Endothelial cell of umbilical vein (primary cell): Measurements from ENCODE around the gene KBTBD8. TPM values are rescaled to one million over a fixed set of nuclear protein-coding genes. Genes with fewer than 3 reads are reported as not detected.

ENCODE experiments used
- BruUV-seq: library from RNA; stranded (reverse); fragments of 400-500 nt; replicated peaks from 2 replicates; lab custom pipeline; 2021; lab: Mats Ljungman, UMichigan
- CTCF ChIA-PET: fragments of 300-600, 350-600 bp; sonication (Branson Sonifier 250); formaldehyde crosslinking; loops from one replicate; lab custom pipeline; 2021; ENCODE audit warnings: antibody characterized with exemption, inconsistent platforms; lab: Charles Lee
- POLR2A ChIA-PET: fragments of 300-600, 350-600 bp; sonication (Branson Sonifier 250); formaldehyde crosslinking; loops from one replicate; lab custom pipeline; 2021; ENCODE audit warnings: antibody characterized with exemption, inconsistent platforms; lab: Charles Lee
- DNase-seq: peaks from one replicate; pipeline ENCODE4 v3.0.0-alpha.2; 2011; ENCODE audit warnings: low read depth, low spot score
- FAIRE-seq: peaks from 2 replicates; lab custom pipeline; 2011; peaks lifted over from hg19 to GRCh38; lab: Jason Lieb, UNC
- H2AFZ ChIP-seq: 2 replicates; pipeline ENCODE4 v1.6.0; 2012; ENCODE audit warnings: low read depth, low read length, control low read depth, inconsistent platforms
- H3K27ac ChIP-seq: 2 replicates; pipeline ENCODE4 v1.5.1; 2011; ENCODE audit warnings: low read depth, mild to moderate bottlenecking, control low read depth, low read length, moderate library complexity; ENCODE audit not compliant: insufficient read depth
- H3K27me3 ChIP-seq, 2 experiments: 2 replicates each; pipeline versions ENCODE4 v1.6.0 to v1.6.1; 2011; ENCODE audit warnings: low read length in 2 of 2, mixed read lengths in 1 of 2; ENCODE audit not compliant: control insufficient read depth in 2 of 2, insufficient read depth in 2 of 2
- H3K36me3 ChIP-seq, 2 experiments: 2 replicates in 1 of 2; 3 replicates in 1 of 2; pipeline ENCODE4 v1.5.1; 2011; ENCODE audit warnings: low read length in 2 of 2, mild to moderate bottlenecking in 1 of 2, moderate library complexity in 1 of 2; ENCODE audit not compliant: control insufficient read depth in 2 of 2, insufficient read depth in 2 of 2; ENCODE audit errors: extremely low read depth in 1 of 2
- H3K4me1 ChIP-seq: 3 replicates; pipeline ENCODE4 v1.5.1; 2011; ENCODE audit warnings: mild to moderate bottlenecking, low read length; ENCODE audit not compliant: control insufficient read depth, insufficient read depth; ENCODE audit errors: extremely low read depth
- H3K4me2 ChIP-seq: 2 replicates; pipeline ENCODE4 v1.6.1; 2011; ENCODE audit warnings: low read length, control low read depth, mixed read lengths; ENCODE audit not compliant: insufficient read depth
- H3K4me3 ChIP-seq, 3 experiments: fragments of 200-600 bp in 1 of 3; sonication (generic), shearing (Covaris generic) in 1 of 3; replicated peaks in 1 of 3; 2 replicates each; pipeline ENCODE4 v1.5.1; 2011 to 2016; ENCODE audit warnings: control low read depth in 3 of 3, low read length in 3 of 3, mild to moderate bottlenecking in 2 of 3, inconsistent platforms in 1 of 3, low read depth in 1 of 3, moderate library complexity in 1 of 3; ENCODE audit not compliant: insufficient read depth in 1 of 3
- H3K79me2 ChIP-seq: 2 replicates; pipeline ENCODE4 v1.6.0; 2012; ENCODE audit warnings: low read length, inconsistent platforms; ENCODE audit not compliant: control insufficient read depth, insufficient read depth
- H3K9ac ChIP-seq: replicated peaks from 2 replicates; pipeline ENCODE3; 2011; ENCODE audit warnings: low read length, control low read depth; ENCODE audit not compliant: insufficient read depth; ENCODE audit errors: extremely low read depth
- H3K9me1 ChIP-seq: replicated peaks from 3 replicates; pipeline ENCODE4 v1.6.0; 2011; ENCODE audit warnings: mild to moderate bottlenecking, low read length; ENCODE audit not compliant: control insufficient read depth, insufficient read depth; ENCODE audit errors: extremely low read depth
- H3K9me3 ChIP-seq: replicated peaks from 2 replicates; pipeline ENCODE4 v1.5.1; 2012; ENCODE audit warnings: low read length, inconsistent platforms; ENCODE audit not compliant: control insufficient read depth, insufficient read depth
- H4K20me1 ChIP-seq: replicated peaks from 2 replicates; pipeline ENCODE3; 2011; ENCODE audit warnings: mild to moderate bottlenecking, low read length; ENCODE audit not compliant: control insufficient read depth, insufficient read depth; ENCODE audit errors: extremely low read depth
- EZH2 ChIP-seq: IDR thresholded peaks from 2 replicates; pipeline ENCODE4 v1.6.1; 2012; ENCODE audit warnings: borderline replicate concordance, low read depth, mild to moderate bottlenecking, moderate library complexity, low read length, inconsistent platforms; ENCODE audit not compliant: severe bottlenecking
- FOS ChIP-seq: IDR thresholded peaks from 2 replicates; pipeline ENCODE4 v1.6.1; 2011; ENCODE audit warnings: mild to moderate bottlenecking, low read length, moderate library complexity, borderline replicate concordance; ENCODE audit not compliant: insufficient read depth
- GATA2 ChIP-seq: IDR thresholded peaks from 2 replicates; pipeline ENCODE4 v1.7.0; 2011; ENCODE audit warnings: low read depth, mild to moderate bottlenecking, moderate library complexity, mixed read lengths, low read length; ENCODE audit not compliant: insufficient read length, insufficient read depth
- JUN ChIP-seq: IDR thresholded peaks from 2 replicates; pipeline ENCODE4 v1.6.1; 2011; ENCODE audit warnings: borderline replicate concordance, low read depth; ENCODE audit not compliant: insufficient read length, insufficient read depth
- MAX ChIP-seq: IDR thresholded peaks from 2 replicates; pipeline ENCODE4 v1.6.1; 2011; ENCODE audit not compliant: insufficient read depth, insufficient read length
- MYC ChIP-seq: IDR thresholded peaks from one replicate; pipeline ENCODE4 v1.6.1; 2011; ENCODE audit warnings: mild to moderate bottlenecking, low read depth, low read length
- POLR2A ChIP-seq: IDR thresholded peaks from 2 replicates; pipeline ENCODE4 v1.6.1; 2012; ENCODE audit warnings: low read depth, mild to moderate bottlenecking, control low read depth, low read length
- POLR2AphosphoS5 ChIP-seq: IDR thresholded peaks from 2 replicates; pipeline ENCODE4 v1.6.1; 2012; ENCODE audit warnings: low read depth, mild to moderate bottlenecking, control low read depth, low read length, moderate library complexity; ENCODE audit not compliant: insufficient read depth
- dilution Hi-C: fragments of 300-500 bp; cut with MboI; formaldehyde crosslinking; loops from one replicate; pipeline ENCODE4 v1.15.0; 2019; ENCODE audit warnings: low sequenced_read_pairs; ENCODE audit not compliant: extremely low pct_ligation_motif_present
- intact Hi-C: fragments of 100-400 bp; cut with micrococcal nuclease; formaldehyde crosslinking; loops from one replicate; pipeline ENCODE4 v1.10.0; 2022
- polyA plus RNA-seq, 4 experiments: library from polyadenylated mRNA; depleted of rRNA in 3 of 4; stranded (reverse) in 3 of 4; unstranded in 1 of 4; fragments of >200 nt; gene quantifications; 2 replicates each; pipeline versions ENCODE4 v1.2.1 to v1.2.3, GENCODE V29; 2011 to 2012; ENCODE audit warnings: missing spikeins in 1 of 4
- total RNA-seq: library from RNA; stranded (reverse); gene quantifications from 2 replicates; pipeline ENCODE4 v1.2.3, GENCODE V29; 2021
- TF ChIP-seq, protein P1 (sequence below), 2 donors: IDR thresholded peaks; 1 replicate in 1 of 2; 2 replicates in 1 of 2; pipeline ENCODE4 v1.5.1; 2011; ENCODE audit warnings: low read length in 2 of 2, mild to moderate bottlenecking in 2 of 2, moderate library complexity in 2 of 2, control low read depth in 1 of 2, inconsistent platforms in 1 of 2, low read depth in 1 of 2; ENCODE audit not compliant: insufficient read depth in 1 of 2; ENCODE audit errors: extremely low read depth in 1 of 2

KBTBD8 gene
- total and polyA plus RNA-seq, 2 donors (not counting 3 experiments of a cell fraction or from before 2014, with no cell fraction given): 0.26 to 1.1 TPM

DNA sequence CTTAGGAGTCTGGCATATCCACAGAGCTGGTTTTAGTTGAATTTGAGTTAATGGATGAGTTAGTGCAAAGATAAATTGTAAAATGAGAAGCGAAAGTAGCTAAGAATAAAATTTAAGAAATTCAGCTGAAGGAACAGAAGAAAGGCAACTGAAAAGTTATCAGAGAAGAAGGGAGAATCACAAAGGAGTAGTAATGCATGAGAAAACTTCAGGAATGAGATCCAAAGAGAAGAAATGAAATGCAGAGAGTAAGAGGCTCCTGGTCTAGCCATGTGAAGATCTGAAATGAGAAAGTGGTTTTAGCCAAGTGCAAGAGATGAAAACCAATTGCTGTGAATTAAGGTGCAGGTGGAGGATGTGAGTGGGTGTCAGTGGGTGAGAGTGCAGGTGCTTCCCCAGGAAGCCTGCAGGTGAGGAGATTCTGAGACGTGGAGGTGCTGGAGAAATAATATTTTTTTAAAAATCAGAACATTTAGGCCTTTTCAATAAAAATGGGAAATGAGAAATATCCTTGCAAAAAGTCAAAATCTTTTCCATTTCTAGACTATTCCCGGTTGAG is 18.5 kb downstream of the KBTBD8 start:
- dilution Hi-C loops: no loop called here
- Histone ChIP-seq H3K4me3 (no peak overlapping the region), H3K27ac (no peak overlapping the region), H3K79me2 (no peaks in the 10 kb centered on the region), H3K36me3 (no peaks in the 10 kb centered on the region), H3K9me3 (no peaks in the 10 kb centered on the region), H3K9ac (no peak overlapping the region), H3K4me2 (no peak overlapping the region), H3K27me3 (no peaks in the 10 kb centered on the region), H3K4me1 (no peaks in the 10 kb centered on the region), H4K20me1 (no peaks in the 10 kb centered on the region), H3K9me1 (no peaks in the 10 kb centered on the region), H2AFZ (no peak overlapping the region)
- DNase-seq (no peak), FAIRE-seq (no peak)
- POLR2A ChIA-PET: no interaction called here
- no peak for TF ChIP-seq MAX
- no peak for TF ChIP-seq GATA2
- TF ChIP-seq, protein P1, sequence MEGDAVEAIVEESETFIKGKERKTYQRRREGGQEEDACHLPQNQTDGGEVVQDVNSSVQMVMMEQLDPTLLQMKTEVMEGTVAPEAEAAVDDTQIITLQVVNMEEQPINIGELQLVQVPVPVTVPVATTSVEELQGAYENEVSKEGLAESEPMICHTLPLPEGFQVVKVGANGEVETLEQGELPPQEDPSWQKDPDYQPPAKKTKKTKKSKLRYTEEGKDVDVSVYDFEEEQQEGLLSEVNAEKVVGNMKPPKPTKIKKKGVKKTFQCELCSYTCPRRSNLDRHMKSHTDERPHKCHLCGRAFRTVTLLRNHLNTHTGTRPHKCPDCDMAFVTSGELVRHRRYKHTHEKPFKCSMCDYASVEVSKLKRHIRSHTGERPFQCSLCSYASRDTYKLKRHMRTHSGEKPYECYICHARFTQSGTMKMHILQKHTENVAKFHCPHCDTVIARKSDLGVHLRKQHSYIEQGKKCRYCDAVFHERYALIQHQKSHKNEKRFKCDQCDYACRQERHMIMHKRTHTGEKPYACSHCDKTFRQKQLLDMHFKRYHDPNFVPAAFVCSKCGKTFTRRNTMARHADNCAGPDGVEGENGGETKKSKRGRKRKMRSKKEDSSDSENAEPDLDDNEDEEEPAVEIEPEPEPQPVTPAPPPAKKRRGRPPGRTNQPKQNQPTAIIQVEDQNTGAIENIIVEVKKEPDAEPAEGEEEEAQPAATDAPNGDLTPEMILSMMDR (IDR thresholded peaks at IDR 0.05; ENCODE audit: extremely low read depth in 1 of 2, insufficient read depth in 1 of 2, low read depth in 1 of 2, low read length in 2 of 2): no peak
- TF ChIP-seq FOS: no peak
- TF ChIP-seq MYC: no peak
- TF ChIP-seq POLR2AphosphoS5: no peak
- TF ChIP-seq POLR2A: no peak
- TF ChIP-seq JUN: no peak
- TF ChIP-seq EZH2: no peak
- no TSS peak for BruUV-seq
- intact Hi-C loops: no loop called here
- CTCF ChIA-PET: no interaction called here
